ENCODE measurements around the gene FAM174C. TPM values are rescaled to one million over a fixed set of nuclear protein-coding genes. Genes with fewer than 3 reads are reported as not detected.
A peak's percentile ranks its signal among the peaks of the same experiment; 100 is the strongest.

Gene FAM174C
- total and polyA plus RNA-seq, 10 of the 15 experiments (the other 5 are each of a cell fraction or from before 2014, with no cell fraction given), result 0.89 to 94.6 (median 43.6) TPM

- H3K4me3 ChIP-seq, result peak within 1 kb of the TSS; percentile 80
- POLR2A ChIA-PET, result interaction anchor here (0.6 to 7.7 kb wide), 7 partner anchors 24 to 333 kb away, joined by 3 to 184 read pairs (median 4); partner anchors contain the start of gene CIRBP
- in situ Hi-C loops (cut with MboI) (no loop called here), intact Hi-C loops (cut with micrococcal nuclease; ENCODE audit: unreplicated experiment) (loop anchor here (5.0 to 10.0 kb wide), 2 partner anchors 139 to 317 kb away; partner anchors contain the start of genes ARID3A and GPX4)
- peak within 1 kb of the TSS; percentile 85 for H3K9ac ChIP-seq (ENCODE audit: control insufficient read depth, insufficient read depth, low read length)
- peaks cover 24% of the 10 kb centered on the region for H3K4me1 ChIP-seq (ENCODE audit: control insufficient read depth, insufficient read depth, low read length)
- peaks cover 0 to 7% of the 10 kb centered on the region in 2 experiments; a peak in 3 of 4 replicates for H3K27me3 ChIP-seq (replicated peaks in 1 of 2; ENCODE audit: control insufficient read depth in 2 of 2, insufficient read depth in 2 of 2, low read length in 1 of 2)
- no peaks in the 10 kb centered on the region for H3K9me3 ChIP-seq (replicated peaks; ENCODE audit: control insufficient read depth, insufficient read depth, low read length)
- H3K36me3 ChIP-seq (ENCODE audit: control insufficient read depth in 2 of 2, insufficient read depth in 2 of 2, low read length in 1 of 2), result no peaks in the 10 kb centered on the region; a peak in 2 of 4 replicates
- peak within 1 kb of the TSS; percentile 88 for H2AFZ ChIP-seq (ENCODE audit: control insufficient read depth, low read depth, low read length)
- no peaks in the 10 kb centered on the region for H4K20me1 ChIP-seq (ENCODE audit: control insufficient read depth, insufficient read depth)
- peak within 1 kb of the TSS; percentile 95 for H3K4me2 ChIP-seq (ENCODE audit: control insufficient read depth, insufficient read depth)
- H3K79me2 ChIP-seq (ENCODE audit: control insufficient read depth, insufficient read depth, low read length), result peaks cover 17% of the 10 kb centered on the region
- SMC1A ChIA-PET (ENCODE audit: uncharacterized antibody, unreplicated experiment), result interaction anchor here (1.4 to 6.9 kb wide), 2 partner anchors 25 to 128 kb away, joined by 7 to 172 read pairs; partner anchors contain the start of gene CIRBP
- peak; percentile 96 for FAIRE-seq
- peak; percentile 80 for DNase-seq (ENCODE audit: low read depth, low spot score)
- BruUV-seq (replicated peaks), result no TSS peak
- peak within 1 kb of the TSS; percentile 73 for H3K27ac ChIP-seq (ENCODE audit: control insufficient read depth, insufficient read depth)
- under 1% methylated on average over 59 of the region's 79 CpGs for WGBS (ENCODE audit: insufficient coverage, insufficient replicate concordance, low lambda C conversion rate, missing lambda C conversion rate)
- RAD21 ChIA-PET (ENCODE audit: unreplicated experiment), result interaction anchor here (0.6 to 2.0 kb wide), 6 partner anchors 25 to 471 kb away, joined by 3 to 18 read pairs (median 4); partner anchors contain the start of gene CIRBP
- CTCF ChIA-PET, result interaction anchor here (0.7 to 6.1 kb wide), 10 partner anchors 19 to 378 kb away, joined by 3 to 363 read pairs (median 3); partner anchors contain the start of genes CIRBP and SBNO2
- peak; percentile 80 for ATAC-seq
- TF ChIP-seq NKRF (conservative IDR thresholded peaks at IDR 0.05) (peak; percentile 93), TBL1XR1 (IDR thresholded peaks at IDR 0.05; ENCODE audit: low read depth, low read length) (peak; percentile 52; the same call in 1 of the 2 replicates), USF1 (IDR thresholded peaks at IDR 0.05; ENCODE audit: borderline replicate concordance, extremely low read length, insufficient read depth, low read depth, low read length) (no peak), TCF7 (IDR thresholded peaks at IDR 0.05; ENCODE audit: borderline replicate concordance) (no peak), NBN (IDR thresholded peaks at IDR 0.05) (0 out of 2 replicates have a peak, but pooled peaks have one; percentile 32), DPF2 (IDR thresholded peaks at IDR 0.05) (peak; percentile 86), BCL3 (IDR thresholded peaks at IDR 0.05; ENCODE audit: borderline replicate concordance, insufficient read depth, low read depth, low read length, poor library complexity, severe bottlenecking) (no peak), YBX1 (IDR thresholded peaks at IDR 0.05) (no peak), RB1 (IDR thresholded peaks at IDR 0.05; ENCODE audit: borderline replicate concordance) (peak; percentile 87; the same call in 1 of the 2 replicates), ZZZ3 (IDR thresholded peaks at IDR 0.05; ENCODE audit: control insufficient read depth, insufficient read length, low read depth) (no peak), LARP7 (IDR thresholded peaks at IDR 0.05) (peak; percentile 98), NR2F1 (conservative IDR thresholded peaks at IDR 0.05) (peak; percentile 80), MEF2A (IDR thresholded peaks at IDR 0.05; ENCODE audit: insufficient read depth, low read depth, low read length) (0 out of 2 replicates have a peak, but pooled peaks have one; percentile 11)
- TF ChIP-seq, protein P1, sequence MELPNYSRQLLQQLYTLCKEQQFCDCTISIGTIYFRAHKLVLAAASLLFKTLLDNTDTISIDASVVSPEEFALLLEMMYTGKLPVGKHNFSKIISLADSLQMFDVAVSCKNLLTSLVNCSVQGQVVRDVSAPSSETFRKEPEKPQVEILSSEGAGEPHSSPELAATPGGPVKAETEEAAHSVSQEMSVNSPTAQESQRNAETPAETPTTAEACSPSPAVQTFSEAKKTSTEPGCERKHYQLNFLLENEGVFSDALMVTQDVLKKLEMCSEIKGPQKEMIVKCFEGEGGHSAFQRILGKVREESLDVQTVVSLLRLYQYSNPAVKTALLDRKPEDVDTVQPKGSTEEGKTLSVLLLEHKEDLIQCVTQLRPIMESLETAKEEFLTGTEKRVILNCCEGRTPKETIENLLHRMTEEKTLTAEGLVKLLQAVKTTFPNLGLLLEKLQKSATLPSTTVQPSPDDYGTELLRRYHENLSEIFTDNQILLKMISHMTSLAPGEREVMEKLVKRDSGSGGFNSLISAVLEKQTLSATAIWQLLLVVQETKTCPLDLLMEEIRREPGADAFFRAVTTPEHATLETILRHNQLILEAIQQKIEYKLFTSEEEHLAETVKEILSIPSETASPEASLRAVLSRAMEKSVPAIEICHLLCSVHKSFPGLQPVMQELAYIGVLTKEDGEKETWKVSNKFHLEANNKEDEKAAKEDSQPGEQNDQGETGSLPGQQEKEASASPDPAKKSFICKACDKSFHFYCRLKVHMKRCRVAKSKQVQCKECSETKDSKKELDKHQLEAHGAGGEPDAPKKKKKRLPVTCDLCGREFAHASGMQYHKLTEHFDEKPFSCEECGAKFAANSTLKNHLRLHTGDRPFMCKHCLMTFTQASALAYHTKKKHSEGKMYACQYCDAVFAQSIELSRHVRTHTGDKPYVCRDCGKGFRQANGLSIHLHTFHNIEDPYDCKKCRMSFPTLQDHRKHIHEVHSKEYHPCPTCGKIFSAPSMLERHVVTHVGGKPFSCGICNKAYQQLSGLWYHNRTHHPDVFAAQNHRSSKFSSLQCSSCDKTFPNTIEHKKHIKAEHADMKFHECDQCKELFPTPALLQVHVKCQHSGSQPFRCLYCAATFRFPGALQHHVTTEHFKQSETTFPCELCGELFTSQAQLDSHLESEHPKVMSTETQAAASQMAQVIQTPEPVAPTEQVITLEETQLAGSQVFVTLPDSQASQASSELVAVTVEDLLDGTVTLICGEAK (IDR thresholded peaks at IDR 0.05; ENCODE audit: borderline replicate concordance), result no peak; the same call in 1 of the 2 replicates
Measured at GRCh38 chr19:1241417-1242095, 33.8 kb upstream of the FAM174C start, which contains the start of gene ATP5F1D. TSS of gene ATP5F1D (plus strand) at chr19:1241751. CDS start at chr19:1241851, 100 bp downstream.

Measured in GM12878 (cell line).